Muscle of leg (tissue), 11 donors: ENCODE results near the gene HMG20B. TPM values are rescaled to one million over a fixed set of nuclear protein-coding genes. Genes with fewer than 3 reads are reported as not detected.
A peak's percentile ranks its signal among the peaks of the same experiment; 100 is the strongest.

Source experiments
- DNase-seq: peaks from one replicate; pipeline ENCODE4 v3.0.0; 2013
- H3K27ac ChIP-seq: one replicate; pipeline ENCODE4 v1.5.1; 2013; ENCODE audit warnings: mild to moderate bottlenecking, low read length, control low read depth
- H3K27me3 ChIP-seq: one replicate; pipeline ENCODE4 v1.6.1; 2013; ENCODE audit warnings: low read length; ENCODE audit not compliant: control insufficient read depth, insufficient read depth
- H3K36me3 ChIP-seq: one replicate; pipeline ENCODE4 v1.6.1; 2013; ENCODE audit warnings: low read length; ENCODE audit not compliant: control insufficient read depth, insufficient read depth
- H3K4me1 ChIP-seq: one replicate; pipeline ENCODE4 v1.6.1; 2013; ENCODE audit warnings: low read length; ENCODE audit not compliant: control insufficient read depth, insufficient read depth
- H3K4me3 ChIP-seq: one replicate; pipeline ENCODE4 v1.5.1; 2013; ENCODE audit warnings: low read length, control low read depth
- H3K9me3 ChIP-seq: replicated peaks from 2 replicates; pipeline ENCODE4 v1.6.1; 2013; ENCODE audit warnings: low read depth, low read length; ENCODE audit not compliant: control insufficient read depth
- WGBS: methylation state at CpG from one replicate; pipeline ENCODE4 v1.1.5; 2013; ENCODE audit warnings: missing lambda C conversion rate; ENCODE audit not compliant: insufficient coverage; 5-methylcytosine and 5-hydroxymethylcytosine counted together
- polyA plus RNA-seq, 8 donors: library from polyadenylated mRNA; unstranded; fragments of 120-200 nt; gene quantifications; one replicate each; pipeline versions ENCODE4 v1.2.1 to v1.2.3, GENCODE V29; 2013; ENCODE audit warnings: inconsistent platforms in 1 of 8, low replicate concordance in 1 of 8; ENCODE audit not compliant: insufficient read length in 8 of 8, insufficient read depth in 1 of 8
- total RNA-seq: library from RNA; stranded (reverse); fragments of 120-200 nt; gene quantifications from one replicate; pipeline ENCODE4 v1.2.4, GENCODE V29; 2013

Gene HMG20B
- total and polyA plus RNA-seq, 9 donors, result 34.2 to 47.7 (median 39.9) TPM

- peak overlapping the region; percentile 34 for H3K4me3 ChIP-seq
- WGBS, result 11% methylated on average over 30 of the region's 35 CpGs
- peaks cover 41% of the 10 kb centered on the region for H3K4me1 ChIP-seq
- no peaks in the 10 kb centered on the region for H3K9me3 ChIP-seq
- H3K36me3 ChIP-seq, result peaks cover 3% of the 10 kb centered on the region
- H3K27me3 ChIP-seq, result peaks cover 39% of the 10 kb centered on the region
- H3K27ac ChIP-seq, result no peak overlapping the region
- no peak for DNase-seq
These were observed 33.5 kb downstream of the HMG20B start for GRCh38 chr19:3606174-3606689.

GRCh38 chr19:3606690-3607289, 34.0 kb downstream of the HMG20B start, which contains the start of gene TBXA2R:
TSS of gene TBXA2R (minus strand) at chr19:3606875. CDS start at chr19:3600634, 6,241 bp downstream.
- Histone ChIP-seq H3K4me3 (peak within 1 kb of the TSS; percentile 34), H3K27ac (peak within 1 kb of the TSS; percentile 77), H3K4me1 (peaks cover 41% of the 10 kb centered on the region), H3K27me3 (peaks cover 39% of the 10 kb centered on the region), H3K36me3 (peaks cover 9% of the 10 kb centered on the region), H3K9me3 (no peaks in the 10 kb centered on the region)
- WGBS, result 2% methylated on average over 43 of the region's 46 CpGs
- peak; percentile 70 for DNase-seq

GRCh38 chr19:3607303-3608078, 34.7 kb downstream of the HMG20B start:
- 9% methylated on average over 15 of the region's 22 CpGs for WGBS
- peak overlapping the region; percentile 34 for H3K4me3 ChIP-seq
- H3K9me3 ChIP-seq, result no peaks in the 10 kb centered on the region
- peak overlapping the region; percentile 77 for H3K27ac ChIP-seq
- peaks cover 41% of the 10 kb centered on the region for H3K4me1 ChIP-seq
- peaks cover 16% of the 10 kb centered on the region for H3K36me3 ChIP-seq
- H3K27me3 ChIP-seq, result peaks cover 39% of the 10 kb centered on the region
- DNase-seq, result peak; percentile 67

GRCh38 chr19:3608079-3608641, 35.4 kb downstream of the HMG20B start:
- no peak overlapping the region for H3K4me3 ChIP-seq
- H3K27ac ChIP-seq, result peak overlapping the region; percentile 77
- peaks cover 19% of the 10 kb centered on the region for H3K36me3 ChIP-seq
- peaks cover 41% of the 10 kb centered on the region for H3K4me1 ChIP-seq
- DNase-seq, result no peak
- 68% methylated on average over 3 of the region's 3 CpGs for WGBS
- no peaks in the 10 kb centered on the region for H3K9me3 ChIP-seq
- peaks cover 39% of the 10 kb centered on the region for H3K27me3 ChIP-seq

GRCh38 chr19:3608750-3609322, 36.1 kb downstream of the HMG20B start:
- WGBS, result 67% methylated on average over 13 of the region's 21 CpGs
- Histone ChIP-seq H3K4me1 (peaks cover 41% of the 10 kb centered on the region), H3K36me3 (peaks cover 24% of the 10 kb centered on the region), H3K4me3 (no peak overlapping the region), H3K27me3 (peaks cover 36% of the 10 kb centered on the region), H3K9me3 (no peaks in the 10 kb centered on the region), H3K27ac (peak overlapping the region; percentile 69)
- DNase-seq, result peak; percentile 54

- Histone ChIP-seq H3K27me3 (peaks cover 31% of the 10 kb centered on the region), H3K36me3 (peaks cover 30% of the 10 kb centered on the region), H3K9me3 (no peaks in the 10 kb centered on the region), H3K4me3 (no peak overlapping the region), H3K27ac (peak overlapping the region; percentile 69), H3K4me1 (peaks cover 35% of the 10 kb centered on the region)
- 73% methylated on average over 20 of the region's 24 CpGs for WGBS
- no peak for DNase-seq
These were observed 37.3 kb downstream of the HMG20B start for GRCh38 chr19:3609779-3610719.

GRCh38 chr19:3610745-3611717, 38.3 kb downstream of the HMG20B start:
- H3K27ac ChIP-seq, result no peak overlapping the region
- no peak for DNase-seq
- 75% methylated on average over 27 of the region's 41 CpGs for WGBS
- peaks cover 36% of the 10 kb centered on the region for H3K36me3 ChIP-seq
- H3K4me3 ChIP-seq, result no peak overlapping the region
- peaks cover 23% of the 10 kb centered on the region for H3K27me3 ChIP-seq
- peaks cover 35% of the 10 kb centered on the region for H3K4me1 ChIP-seq
- no peaks in the 10 kb centered on the region for H3K9me3 ChIP-seq

GRCh38 chr19:3611841-3612240, 39.1 kb downstream of the HMG20B start:
- no peak for DNase-seq
- 92% methylated on average over 36 of the region's 36 CpGs for WGBS
- Histone ChIP-seq H3K4me1 (peaks cover 29% of the 10 kb centered on the region), H3K9me3 (no peaks in the 10 kb centered on the region), H3K4me3 (no peak overlapping the region), H3K27ac (no peak overlapping the region), H3K36me3 (peaks cover 36% of the 10 kb centered on the region), H3K27me3 (peaks cover 16% of the 10 kb centered on the region)
